GM23248 (cell line): ENCODE measurements around the gene SEC22B.
"Not testable (repeated sequence)": the region's sequence is repeated elsewhere in the genome, so short reads cannot be mapped to it uniquely, and the experiment has no call there.

ENCODE experiments used
- EZH2 ChIP-seq: fragments of 200-600 bp; sonication (generic); IDR thresholded peaks from 2 replicates; pipeline ENCODE4 v1.6.1; 2018; ENCODE audit warnings: antibody characterized with exemption, mild to moderate bottlenecking; ENCODE audit not compliant: insufficient read depth, poor library complexity, severe bottlenecking
- EZH2phosphoT487 ChIP-seq: fragments of 200-600 bp; sonication (generic); IDR thresholded peaks from 2 replicates; pipeline ENCODE4 v1.6.1; 2018; ENCODE audit warnings: antibody characterized with exemption, moderate library complexity, mild to moderate bottlenecking, low read depth; ENCODE audit not compliant: insufficient read depth

DNA sequence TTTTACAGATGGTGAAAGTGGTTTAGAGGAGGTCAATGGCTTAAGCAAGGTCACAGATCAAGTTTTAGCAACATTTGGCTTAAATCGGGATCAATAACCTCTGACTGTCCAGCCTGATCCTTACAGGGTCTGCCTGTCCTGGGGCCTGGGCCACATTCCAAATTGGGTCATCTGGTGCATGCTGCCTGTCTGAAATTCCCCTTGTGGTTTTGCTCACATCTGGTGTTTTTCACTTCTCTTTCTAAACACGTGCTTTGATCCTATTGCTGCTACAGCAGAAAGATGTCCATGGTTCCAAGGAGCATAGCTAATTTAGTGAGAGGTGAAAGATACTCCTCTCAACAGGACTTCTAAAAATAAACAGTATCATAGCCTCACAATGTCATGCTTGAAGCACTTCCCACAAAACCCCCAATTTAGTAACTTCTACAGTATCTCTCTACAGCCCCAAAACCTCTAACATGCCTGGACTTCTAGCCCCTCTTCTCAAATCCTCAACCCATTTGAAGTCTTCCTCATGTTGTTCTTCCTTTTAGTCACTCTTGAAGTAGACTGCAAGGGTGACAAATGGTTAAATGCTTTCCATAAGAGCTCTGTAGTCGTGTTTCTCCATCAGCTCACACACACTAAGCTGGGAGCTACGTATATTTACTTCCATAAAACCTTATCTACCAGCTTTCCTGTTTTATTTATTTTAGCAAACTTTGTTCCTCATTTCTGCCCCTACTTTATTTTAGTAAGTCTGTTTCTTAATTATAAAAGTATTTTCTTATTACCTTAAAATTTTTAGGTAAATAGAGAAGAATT, 58.7 kb downstream of the SEC22B start:
- TF ChIP-seq EZH2, EZH2phosphoT487: not testable (repeated sequence)
